HG03280 (cell line): Measurements from ENCODE around the gene ARHGAP6.

Source experiments
- ATAC-seq: cut with Tn5 transposase; IDR thresholded peaks from one replicate; pipeline ENCODE4 v1.9.1; 2021; ENCODE audit warnings: mild to moderate bottlenecking, moderate library complexity; ENCODE audit not compliant: unreplicated experiment

ARHGAP6 gene

GRCh38 chrX:11665168-11666111, at the start of gene ARHGAP6:
ARHGAP6 (minus strand) TSS chrX:11665920; CDS start chrX:11664828, 1,092 bp downstream.
- no peak for ATAC-seq

- ATAC-seq = no peak
These were observed 39.2 kb upstream of the ARHGAP6 start for GRCh38 chrX:11704725-11705495.

GRCh38 chrX:11703855-11704254, 38.1 kb upstream of the ARHGAP6 start:
- ATAC-seq = no peak

- ATAC-seq = no peak
These were observed 37.4 kb upstream of the ARHGAP6 start for GRCh38 chrX:11702965-11703631.

GRCh38 chrX:11702420-11702819, 36.7 kb upstream of the ARHGAP6 start:
- ATAC-seq = no peak

GRCh38 chrX:11698702-11699101, 33.0 kb upstream of the ARHGAP6 start:
- no peak for ATAC-seq

- ATAC-seq = no peak
These were observed 22.5 kb upstream of the ARHGAP6 start for GRCh38 chrX:11688201-11688600.

- no peak for ATAC-seq
These were observed 21.4 kb upstream of the ARHGAP6 start for GRCh38 chrX:11687157-11687556.

GRCh38 chrX:11683057-11683456, 17.3 kb upstream of the ARHGAP6 start:
- ATAC-seq = no peak

GRCh38 chrX:11678158-11678557, 12.4 kb upstream of the ARHGAP6 start:
- ATAC-seq = no peak

- no peak for ATAC-seq
These were observed 6.5 kb upstream of the ARHGAP6 start for GRCh38 chrX:11672213-11672612.

- ATAC-seq = no peak
These were observed 4.6 kb upstream of the ARHGAP6 start for GRCh38 chrX:11670316-11670715.

- ATAC-seq = no peak
These were observed 1.4 kb upstream of the ARHGAP6 start for GRCh38 chrX:11666952-11667685.

- ATAC-seq = no peak
These were observed 444 bp upstream of the ARHGAP6 start for GRCh38 chrX:11666164-11666563.

GRCh38 chrX:11664211-11665167, 1.2 kb downstream of the ARHGAP6 start:
- ATAC-seq = no peak

- ATAC-seq = no peak
These were observed 1.9 kb downstream of the ARHGAP6 start for GRCh38 chrX:11663875-11664210.

GRCh38 chrX:11655282-11656015, 10.3 kb downstream of the ARHGAP6 start:
- no peak for ATAC-seq

GRCh38 chrX:11648705-11649519, 16.8 kb downstream of the ARHGAP6 start:
- no peak for ATAC-seq
